WTC11 (cell line): ENCODE measurements around the gene RAI1. TPM values are rescaled to one million over a fixed set of nuclear protein-coding genes. Genes with fewer than 3 reads are reported as not detected.
A peak's percentile ranks its signal among the peaks of the same experiment; 100 is the strongest.

Experiments used
- ATAC-seq: fragments of 200-7000 bp; cut with Tn5 transposase; 2 replicates; pipeline ENCODE4 v1.10.0; 2021; ENCODE audit warnings: mild to moderate bottlenecking, moderate library complexity
- CTCF ChIA-PET: fragments of 300-600 bp; sonication (Branson Sonifier 250); formaldehyde crosslinking; loops from one replicate; lab custom pipeline; 2021; ENCODE audit warnings: antibody characterized with exemption; lab: Charles Lee
- POLR2A ChIA-PET: fragments of 350-600 bp; sonication (Branson Sonifier 250); formaldehyde crosslinking; loops from one replicate; lab custom pipeline; 2021; ENCODE audit warnings: antibody characterized with exemption; lab: Charles Lee
- DNase-seq: peaks from one replicate; pipeline ENCODE4 v3.0.0; 2021; ENCODE audit warnings: low spot score
- H3K27ac Mint-ChIP-seq: 2 replicates; pipeline ENCODE4 v1.8.0; 2021; ENCODE audit warnings: mixed read lengths
- H3K27me3 Mint-ChIP-seq: 2 replicates; pipeline ENCODE4 v1.8.0; 2021; ENCODE audit warnings: low read depth, mild to moderate bottlenecking, moderate library complexity, mixed read lengths
- H3K36me3 Mint-ChIP-seq: 2 replicates; pipeline ENCODE4 v1.8.0; 2021; ENCODE audit warnings: mixed read lengths
- H3K4me1 Mint-ChIP-seq: 2 replicates; pipeline ENCODE4 v1.8.0; 2022; ENCODE audit warnings: mixed read lengths
- H3K4me3 Mint-ChIP-seq: 2 replicates; pipeline ENCODE4 v1.8.0; 2021; ENCODE audit warnings: mild to moderate bottlenecking, moderate library complexity, mixed read lengths
- H3K9me3 Mint-ChIP-seq: 2 replicates; pipeline ENCODE4 v1.8.0; 2021; ENCODE audit warnings: mixed read lengths
- ARID4B ChIP-seq: sonication (generic); formaldehyde crosslinking; IDR thresholded peaks from 2 replicates; pipeline ENCODE4 v1.8.0; 2023; ENCODE audit warnings: missing genetic modification reagents, mild to moderate bottlenecking, borderline replicate concordance
- ETV6 ChIP-seq: sonication (generic); formaldehyde crosslinking; IDR thresholded peaks from 2 replicates; pipeline ENCODE4 v1.8.1; 2022; ENCODE audit warnings: mild to moderate bottlenecking, missing genetic modification reagents
- GTF2I ChIP-seq: fragments of 250-450 bp; sonication (Bioruptor Pico); conservative IDR thresholded peaks from 2 replicates; pipeline ENCODE4 v1.4.0; 2021; ENCODE audit warnings: mild to moderate bottlenecking
- IRF1 ChIP-seq: sonication (generic); formaldehyde crosslinking; IDR thresholded peaks from 2 replicates; pipeline ENCODE4 v1.8.0; 2023; ENCODE audit warnings: missing genetic modification reagents
- NFE2L1 ChIP-seq: sonication (generic); formaldehyde crosslinking; IDR thresholded peaks from 2 replicates; pipeline ENCODE4 v1.8.1; 2023; ENCODE audit warnings: missing genetic modification reagents
- OVOL2 ChIP-seq: fragments of 250-450 bp; sonication (Bioruptor Pico); IDR thresholded peaks from 2 replicates; pipeline ENCODE4 v1.9.0; 2021; ENCODE audit warnings: mild to moderate bottlenecking, borderline replicate concordance
- SOX15 ChIP-seq: fragments of 250-450 bp; sonication (Bioruptor Pico); IDR thresholded peaks from 2 replicates; pipeline ENCODE4 v1.9.0; 2021; ENCODE audit warnings: mild to moderate bottlenecking
- ZNF232 ChIP-seq: sonication (generic); formaldehyde crosslinking; IDR thresholded peaks from 2 replicates; pipeline ENCODE4 v1.8.0; 2022; ENCODE audit warnings: mild to moderate bottlenecking, missing genetic modification reagents
- ZNF396 ChIP-seq: fragments of 250-450 bp; sonication (Bioruptor Pico); IDR thresholded peaks from 2 replicates; pipeline ENCODE4 v1.8.0; 2021; ENCODE audit warnings: mild to moderate bottlenecking, moderate library complexity, borderline replicate concordance
- ZNF423 ChIP-seq: fragments of 250-450 bp; sonication (Bioruptor Pico); IDR thresholded peaks from 2 replicates; pipeline ENCODE4 v2.1.2; 2022; ENCODE audit warnings: mild to moderate bottlenecking, moderate library complexity
- total RNA-seq: library from RNA; stranded (reverse); gene quantifications from 3 replicates; pipeline ENCODE4 v1.2.3, GENCODE V29; 2021
- TF ChIP-seq, protein P1 (sequence below): fragments of 250-450 bp; sonication (Bioruptor Pico); IDR thresholded peaks from 2 replicates; pipeline ENCODE4 v1.9.0; 2021; ENCODE audit warnings: mild to moderate bottlenecking
- TF ChIP-seq, protein P2 (sequence below): sonication (generic); formaldehyde crosslinking; IDR thresholded peaks from 2 replicates; pipeline ENCODE4 v1.8.0; 2022; ENCODE audit warnings: mild to moderate bottlenecking, missing genetic modification reagents

The RAI1 gene
- total RNA-seq, 1 experiment from 2014 or later, result 12.7 TPM

GRCh38 chr17:17736205-17737183, 55.2 kb downstream of the RAI1 start (continued):
- no peak for TF ChIP-seq ARID4B (CRISPR knock-in tag)
- no peak for TF ChIP-seq OVOL2 (CRISPR knock-in tag)
- TF ChIP-seq IRF1 (CRISPR knock-in tag), result no peak
- TF ChIP-seq ZNF423, result no peak
- TF ChIP-seq, all 79 proteins: peak for 0

- H3K27me3 Mint-ChIP-seq, result peaks cover 25% of the 10 kb centered on the region
- ATAC-seq (peak; percentile 53), DNase-seq (peak; percentile 74)
- no peaks in the 10 kb centered on the region for H3K9me3 Mint-ChIP-seq
- H3K36me3 Mint-ChIP-seq, result no peaks in the 10 kb centered on the region
- no peak overlapping the region for H3K4me3 Mint-ChIP-seq
- ChIA-PET CTCF (interaction anchor here (0.8 to 5.1 kb wide), 8 partner anchors 9 to 181 kb away, joined by 3 to 19 read pairs (median 6); no protein-coding TSS in a partner anchor), POLR2A (no interaction called here)
- H3K27ac Mint-ChIP-seq, result no peak overlapping the region
- peaks cover 39% of the 10 kb centered on the region for H3K4me1 Mint-ChIP-seq
- TF ChIP-seq ZNF232 (CRISPR knock-in tag) (no peak), NFE2L1 (no peak), SOX15 (CRISPR knock-in tag) (no peak), ZNF396 (CRISPR knock-in tag) (no peak), GTF2I (no peak), ARID4B (CRISPR knock-in tag) (no peak), ETV6 (CRISPR knock-in tag) (no peak)
- TF ChIP-seq, protein P1, sequence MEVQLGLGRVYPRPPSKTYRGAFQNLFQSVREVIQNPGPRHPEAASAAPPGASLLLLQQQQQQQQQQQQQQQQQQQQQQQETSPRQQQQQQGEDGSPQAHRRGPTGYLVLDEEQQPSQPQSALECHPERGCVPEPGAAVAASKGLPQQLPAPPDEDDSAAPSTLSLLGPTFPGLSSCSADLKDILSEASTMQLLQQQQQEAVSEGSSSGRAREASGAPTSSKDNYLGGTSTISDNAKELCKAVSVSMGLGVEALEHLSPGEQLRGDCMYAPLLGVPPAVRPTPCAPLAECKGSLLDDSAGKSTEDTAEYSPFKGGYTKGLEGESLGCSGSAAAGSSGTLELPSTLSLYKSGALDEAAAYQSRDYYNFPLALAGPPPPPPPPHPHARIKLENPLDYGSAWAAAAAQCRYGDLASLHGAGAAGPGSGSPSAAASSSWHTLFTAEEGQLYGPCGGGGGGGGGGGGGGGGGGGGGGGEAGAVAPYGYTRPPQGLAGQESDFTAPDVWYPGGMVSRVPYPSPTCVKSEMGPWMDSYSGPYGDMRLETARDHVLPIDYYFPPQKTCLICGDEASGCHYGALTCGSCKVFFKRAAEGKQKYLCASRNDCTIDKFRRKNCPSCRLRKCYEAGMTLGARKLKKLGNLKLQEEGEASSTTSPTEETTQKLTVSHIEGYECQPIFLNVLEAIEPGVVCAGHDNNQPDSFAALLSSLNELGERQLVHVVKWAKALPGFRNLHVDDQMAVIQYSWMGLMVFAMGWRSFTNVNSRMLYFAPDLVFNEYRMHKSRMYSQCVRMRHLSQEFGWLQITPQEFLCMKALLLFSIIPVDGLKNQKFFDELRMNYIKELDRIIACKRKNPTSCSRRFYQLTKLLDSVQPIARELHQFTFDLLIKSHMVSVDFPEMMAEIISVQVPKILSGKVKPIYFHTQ (CRISPR knock-in tag), result no peak
- TF ChIP-seq, protein P2, sequence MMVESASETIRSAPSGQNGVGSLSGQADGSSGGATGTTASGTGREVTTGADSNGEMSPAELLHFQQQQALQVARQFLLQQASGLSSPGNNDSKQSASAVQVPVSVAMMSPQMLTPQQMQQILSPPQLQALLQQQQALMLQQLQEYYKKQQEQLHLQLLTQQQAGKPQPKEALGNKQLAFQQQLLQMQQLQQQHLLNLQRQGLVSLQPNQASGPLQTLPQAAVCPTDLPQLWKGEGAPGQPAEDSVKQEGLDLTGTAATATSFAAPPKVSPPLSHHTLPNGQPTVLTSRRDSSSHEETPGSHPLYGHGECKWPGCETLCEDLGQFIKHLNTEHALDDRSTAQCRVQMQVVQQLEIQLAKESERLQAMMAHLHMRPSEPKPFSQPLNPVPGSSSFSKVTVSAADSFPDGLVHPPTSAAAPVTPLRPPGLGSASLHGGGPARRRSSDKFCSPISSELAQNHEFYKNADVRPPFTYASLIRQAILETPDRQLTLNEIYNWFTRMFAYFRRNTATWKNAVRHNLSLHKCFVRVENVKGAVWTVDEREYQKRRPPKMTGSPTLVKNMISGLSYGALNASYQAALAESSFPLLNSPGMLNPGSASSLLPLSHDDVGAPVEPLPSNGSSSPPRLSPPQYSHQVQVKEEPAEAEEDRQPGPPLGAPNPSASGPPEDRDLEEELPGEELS (CRISPR knock-in tag), result no peak
Observed at GRCh38 chr17:17737961-17738894, 57.0 kb downstream of the RAI1 start.
